Natural killer cell (primary cell): ENCODE measurements around the gene PNPLA1. TPM values are rescaled to one million over a fixed set of nuclear protein-coding genes. Genes with fewer than 3 reads are reported as not detected.

Experiments
- ATAC-seq, 3 donors: fragments of 150-1000 bp in 2 of 3; fragments of 200-7000 bp in 1 of 3; cut with Tn5 transposase; 1 replicate in 1 of 3; 2 replicates in 2 of 3; pipeline ENCODE4 v1.10.0; 2021; ENCODE audit warnings: mild to moderate bottlenecking in 2 of 3, moderate library complexity in 2 of 3
- DNase-seq, 2 donors: peaks; one replicate each; pipeline versions ENCODE4 v3.0.0 to v3.0.0-alpha.2; 2013 to 2021; ENCODE audit warnings: mixed read lengths in 1 of 2
- H3K27ac ChIP-seq: one replicate; pipeline ENCODE4 v1.5.1; 2013; ENCODE audit warnings: mild to moderate bottlenecking, low read length
- H3K27me3 ChIP-seq: one replicate; pipeline ENCODE4 v1.6.1; 2013; ENCODE audit warnings: low read length; ENCODE audit not compliant: control insufficient read depth, insufficient read depth
- H3K36me3 ChIP-seq: one replicate; pipeline ENCODE4 v1.6.1; 2013; ENCODE audit warnings: low read length; ENCODE audit not compliant: control insufficient read depth, insufficient read depth
- H3K4me1 ChIP-seq: one replicate; pipeline ENCODE4 v1.6.1; 2013; ENCODE audit warnings: low read length; ENCODE audit not compliant: control insufficient read depth, insufficient read depth
- H3K4me3 ChIP-seq: one replicate; pipeline ENCODE4 v1.5.1; 2013; ENCODE audit warnings: low read length
- H3K9me3 ChIP-seq: one replicate; pipeline ENCODE4 v1.6.1; 2013; ENCODE audit warnings: low read length; ENCODE audit not compliant: control insufficient read depth, insufficient read depth
- H3K27ac Mint-ChIP-seq, 2 donors: one replicate each; pipeline ENCODE4 v1.8.0; 2022; ENCODE audit warnings: mild to moderate bottlenecking in 2 of 2, mixed read lengths in 2 of 2, moderate library complexity in 1 of 2
- H3K27me3 Mint-ChIP-seq, 2 donors: one replicate each; pipeline ENCODE4 v1.8.0; 2022; ENCODE audit warnings: low read depth in 2 of 2, mixed read lengths in 2 of 2
- H3K36me3 Mint-ChIP-seq: one replicate; pipeline ENCODE4 v1.8.0; 2022; ENCODE audit warnings: mixed read lengths
- H3K4me1 Mint-ChIP-seq, 2 donors: one replicate each; pipeline ENCODE4 v1.8.0; 2022; ENCODE audit warnings: mixed read lengths in 2 of 2
- H3K4me3 Mint-ChIP-seq: one replicate; pipeline ENCODE4 v1.8.0; 2022; ENCODE audit warnings: mild to moderate bottlenecking, moderate library complexity, mixed read lengths
- H3K9me3 Mint-ChIP-seq, 2 donors: one replicate each; pipeline ENCODE4 v1.8.0; 2022; ENCODE audit warnings: mixed read lengths in 2 of 2
- CTCF ChIP-seq: fragments of 200-600 bp; IDR thresholded peaks from one replicate; pipeline ENCODE4 v1.8.0; 2022; ENCODE audit warnings: antibody characterized with exemption
- WGBS: methylation state at CpG from one replicate; pipeline ENCODE4 v1.1.7; 2013; ENCODE audit warnings: missing lambda C conversion rate; ENCODE audit not compliant: insufficient coverage; 5-methylcytosine and 5-hydroxymethylcytosine counted together
- intact Hi-C: fragments of 100-400 bp; cut with micrococcal nuclease; formaldehyde crosslinking; loops from one replicate; pipeline ENCODE4 v1.14.2; 2022
- total RNA-seq, 4 donors: library from RNA; stranded (reverse); fragments of 120-200 nt in 1 of 4; gene quantifications; one replicate each; pipeline versions ENCODE4 v1.2.3 to v1.2.4, GENCODE V29; 2013 to 2022

Gene PNPLA1
- total RNA-seq, 3 donors from 2014 or later (not counting 1 experiment from before 2014, with no cell fraction given): 0.14 to 3.5 (median 0.61) TPM

GRCh38 chr6:36324191-36324590 is 54.3 kb downstream of the PNPLA1 start:
- ATAC-seq (no peak), DNase-seq (no peak)
- Histone ChIP-seq H3K4me1 (no peaks in the 10 kb centered on the region), H3K36me3 (no peaks in the 10 kb centered on the region), H3K27me3 (no peaks in the 10 kb centered on the region), H3K4me3 (no peak overlapping the region), H3K9me3 (no peaks in the 10 kb centered on the region), H3K27ac (no peak overlapping the region)
- peaks cover 0 to 6% of the 10 kb centered on the region in 2 donors for H3K27me3 Mint-ChIP-seq
- H3K4me1 Mint-ChIP-seq: no peaks in the 10 kb centered on the region
- 80% methylated on average over 5 of the region's 6 CpGs for WGBS
- H3K27ac Mint-ChIP-seq: no peak overlapping the region
- no peaks in the 10 kb centered on the region for H3K9me3 Mint-ChIP-seq
- TF ChIP-seq CTCF: no peak
- intact Hi-C loops: no loop called here
- no peaks in the 10 kb centered on the region for H3K36me3 Mint-ChIP-seq
- no peak overlapping the region for H3K4me3 Mint-ChIP-seq

GRCh38 chr6:36324715-36325114 is 54.9 kb downstream of the PNPLA1 start:
- Histone ChIP-seq H3K4me1 (no peaks in the 10 kb centered on the region), H3K36me3 (no peaks in the 10 kb centered on the region)
- H3K36me3 Mint-ChIP-seq: no peaks in the 10 kb centered on the region

GRCh38 chr6:36326356-36326995 is 56.6 kb downstream of the PNPLA1 start:
- Histone ChIP-seq H3K27me3 (no peaks in the 10 kb centered on the region), H3K27ac (no peak overlapping the region), H3K9me3 (no peaks in the 10 kb centered on the region), H3K36me3 (no peaks in the 10 kb centered on the region), H3K4me3 (no peak overlapping the region), H3K4me1 (no peaks in the 10 kb centered on the region)
- Mint-ChIP-seq H3K4me1 (no peaks in the 10 kb centered on the region), H3K36me3 (no peaks in the 10 kb centered on the region), H3K27me3 (peaks cover 0 to 9% of the 10 kb centered on the region in 2 donors), H3K9me3 (no peaks in the 10 kb centered on the region), H3K4me3 (no peak overlapping the region), H3K27ac (no peak overlapping the region)
- no peak for TF ChIP-seq CTCF
- WGBS: 79% methylated on average over 6 of the region's 7 CpGs
- intact Hi-C loops: no loop called here
- ATAC-seq (no peak), DNase-seq (no peak)

More at GRCh38 chr6:36324715-36325114, 54.9 kb downstream of the PNPLA1 start:
- H3K4me1 Mint-ChIP-seq: no peaks in the 10 kb centered on the region
- intact Hi-C loops: no loop called here
- Histone ChIP-seq H3K9me3 (no peaks in the 10 kb centered on the region), H3K27me3 (no peaks in the 10 kb centered on the region), H3K27ac (no peak overlapping the region), H3K4me3 (no peak overlapping the region)
- no peak for TF ChIP-seq CTCF
- no peak overlapping the region for H3K4me3 Mint-ChIP-seq
- no peak for DNase-seq
- peaks cover 0 to 9% of the 10 kb centered on the region in 2 donors for H3K27me3 Mint-ChIP-seq
- H3K9me3 Mint-ChIP-seq: no peaks in the 10 kb centered on the region
- ATAC-seq: no peak
- H3K27ac Mint-ChIP-seq: no peak overlapping the region
- WGBS: 98% methylated on average over 4 of the region's 4 CpGs
